VCaP (cell line): ENCODE results near the gene DACH1.

Source experiments
- H3K27ac ChIP-seq: fragments of 450-650 bp; 2 replicates; pipeline ENCODE4 v1.5.1; 2017
- CTCF ChIP-seq: fragments of 450-650 bp; conservative IDR thresholded peaks from 2 replicates; pipeline ENCODE4 v1.5.1; 2017; ENCODE audit warnings: mild to moderate bottlenecking, moderate library complexity

Gene DACH1

DNA sequence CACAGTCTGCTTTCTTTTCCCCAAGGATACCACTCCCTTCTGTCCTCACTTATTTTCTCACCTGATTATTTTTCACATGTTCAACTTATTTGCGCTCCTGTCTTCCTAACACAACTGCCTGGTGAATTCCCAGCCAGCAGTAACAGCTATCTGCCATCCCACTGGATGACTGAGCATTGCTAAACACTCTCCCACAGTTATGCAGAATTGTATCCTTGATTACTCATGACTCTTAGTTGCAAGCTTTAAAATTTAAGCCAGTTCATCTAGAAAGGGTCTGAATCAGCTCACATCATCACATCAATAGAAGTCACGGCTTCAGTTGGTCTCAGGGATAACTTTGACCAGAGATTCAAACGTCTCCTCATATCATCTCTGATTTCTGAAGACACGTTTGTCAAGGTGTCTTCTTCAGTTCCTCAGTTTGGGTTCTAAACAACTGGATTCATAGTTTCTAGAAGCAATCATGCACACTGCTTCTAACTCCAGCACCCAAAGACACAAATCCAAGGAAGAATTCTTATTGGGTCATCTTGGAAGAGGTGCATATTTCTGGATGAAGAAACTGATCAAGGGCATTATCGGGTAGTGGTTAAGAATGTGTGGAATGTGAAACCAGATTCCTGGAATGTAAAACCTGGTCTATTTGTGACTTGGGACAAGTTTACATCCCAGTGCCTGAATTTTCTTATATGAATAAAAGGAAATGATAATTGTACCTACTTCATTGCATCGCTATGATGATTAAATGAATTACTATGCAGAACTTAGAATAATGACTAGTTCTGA, 13.9 kb upstream of the DACH1 start:
- TF ChIP-seq CTCF = no peak
- no peak overlapping the region for H3K27ac ChIP-seq

GRCh38 chr13:71879808-71880344, 12.9 kb upstream of the DACH1 start:
- no peak overlapping the region for H3K27ac ChIP-seq
- no peak for TF ChIP-seq CTCF

DNA sequence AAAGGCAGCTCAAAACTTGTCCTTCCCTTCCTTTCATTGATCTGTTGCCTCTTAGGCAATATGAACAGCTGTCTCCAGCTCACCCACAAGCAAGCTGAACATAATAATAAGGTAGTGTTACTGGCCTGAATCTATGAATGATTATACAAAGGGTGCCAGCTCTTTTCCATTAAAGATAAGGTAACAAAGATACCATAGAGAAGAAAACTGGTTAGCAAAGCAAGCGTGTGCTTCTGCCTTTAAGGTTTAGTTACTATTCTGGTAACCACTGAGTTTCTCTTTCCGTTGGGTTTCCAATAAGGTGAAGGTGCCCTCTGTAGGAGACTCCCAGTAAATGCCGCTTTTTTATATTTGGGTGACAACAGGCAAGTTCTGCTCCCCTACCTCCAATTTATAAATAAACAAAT, 12.1 kb upstream of the DACH1 start:
- peak; percentile 52 for TF ChIP-seq CTCF
- peak overlapping the region; percentile 14; the same call in 1 of the 2 replicates for H3K27ac ChIP-seq

DNA sequence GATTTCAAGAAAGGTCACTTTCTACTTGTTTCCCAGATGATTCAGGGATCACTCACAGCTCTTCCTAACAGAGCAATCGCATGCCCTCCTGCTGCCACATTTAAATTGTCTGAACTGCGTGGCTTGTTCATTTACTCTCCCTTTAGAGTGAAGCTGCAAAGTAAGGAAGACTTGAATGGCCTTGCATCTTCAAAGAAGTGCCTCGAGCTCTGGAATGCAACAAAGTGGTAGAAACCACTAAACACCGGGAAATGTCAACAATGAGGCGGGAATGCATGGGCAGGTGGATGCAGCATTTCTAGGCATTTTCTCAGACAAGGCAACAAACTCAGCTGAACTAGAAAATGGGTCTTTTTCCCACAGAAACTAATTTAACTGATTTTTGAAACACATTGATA, 10.3 kb upstream of the DACH1 start:
- H3K27ac ChIP-seq = no peak overlapping the region
- TF ChIP-seq CTCF = no peak

DNA sequence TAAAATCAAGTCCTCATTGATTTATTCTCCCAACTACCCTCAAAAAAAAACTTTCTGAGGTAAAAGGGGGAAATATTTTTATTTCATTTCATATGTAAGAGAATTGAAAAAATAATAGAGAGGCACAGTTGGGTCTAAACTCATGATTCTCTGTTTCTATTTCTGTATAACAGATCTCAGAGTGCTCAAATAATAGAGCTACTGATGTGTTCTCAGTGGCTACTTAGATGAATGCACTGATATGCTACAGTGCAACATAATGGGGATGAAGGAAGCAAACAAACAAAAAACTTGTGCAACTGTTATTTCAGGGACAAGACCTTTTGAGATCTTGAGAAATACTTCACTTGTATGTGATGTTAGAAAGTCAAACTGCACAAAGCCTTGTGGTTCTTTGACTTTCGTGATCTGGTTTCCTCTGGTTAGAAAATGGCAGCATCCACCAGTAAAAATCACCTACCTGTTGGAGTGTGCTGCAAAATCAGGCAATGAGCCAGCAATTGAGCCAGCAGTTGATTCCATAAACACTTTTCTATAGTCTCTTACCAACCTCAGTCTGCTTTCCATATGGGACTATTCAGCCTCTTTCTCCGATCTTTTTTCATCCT, 9.7 kb upstream of the DACH1 start:
- no peak for TF ChIP-seq CTCF
- H3K27ac ChIP-seq = no peak overlapping the region

GRCh38 chr13:71875823-71876222, 8.8 kb upstream of the DACH1 start:
- no peak overlapping the region for H3K27ac ChIP-seq
- no peak for TF ChIP-seq CTCF

DNA sequence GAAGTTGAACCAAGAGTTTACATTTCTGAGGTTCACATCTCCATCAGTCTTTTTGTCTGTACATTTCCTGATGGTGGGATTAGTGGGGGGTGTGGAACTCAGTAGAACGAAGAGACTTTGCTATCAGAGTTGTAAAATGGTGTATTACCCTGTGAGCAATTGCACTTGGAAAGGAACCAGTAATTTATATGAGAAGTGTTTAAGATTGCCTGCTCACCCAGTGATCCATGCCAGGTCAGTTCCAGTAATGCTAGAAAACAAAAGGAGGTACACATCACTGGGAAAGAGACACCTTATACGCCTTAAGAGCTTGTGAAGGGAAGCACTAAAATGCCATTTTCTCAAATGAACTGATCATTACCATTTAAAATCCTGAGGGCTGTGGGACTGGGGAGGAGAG, 7.5 kb upstream of the DACH1 start:
- H3K27ac ChIP-seq = no peak overlapping the region
- no peak for TF ChIP-seq CTCF
